Activated gamma-delta T cell treated with Interleukin-2 at 50 U/mL for 16 hours (primary cell): ENCODE measurements around the gene RAD21L1.
A peak's percentile ranks its signal among the peaks of the same experiment; 100 is the strongest.

ENCODE experiments used
- DNase-seq: peaks from one replicate; pipeline ENCODE4 v3.0.0-alpha.2; 2020

The RAD21L1 gene

GRCh38 chr20:1225783-1226654 lies at the start of gene RAD21L1:
RAD21L1 (plus strand) TSS chr20:1226044; CDS start chr20:1228454, 2,410 bp downstream.
- peak; percentile 67 for DNase-seq

- no peak for DNase-seq
Measured at GRCh38 chr20:1177680-1178079, 48.2 kb upstream of the RAD21L1 start.

GRCh38 chr20:1178103-1178502 lies 47.7 kb upstream of the RAD21L1 start:
- no peak for DNase-seq

DNA sequence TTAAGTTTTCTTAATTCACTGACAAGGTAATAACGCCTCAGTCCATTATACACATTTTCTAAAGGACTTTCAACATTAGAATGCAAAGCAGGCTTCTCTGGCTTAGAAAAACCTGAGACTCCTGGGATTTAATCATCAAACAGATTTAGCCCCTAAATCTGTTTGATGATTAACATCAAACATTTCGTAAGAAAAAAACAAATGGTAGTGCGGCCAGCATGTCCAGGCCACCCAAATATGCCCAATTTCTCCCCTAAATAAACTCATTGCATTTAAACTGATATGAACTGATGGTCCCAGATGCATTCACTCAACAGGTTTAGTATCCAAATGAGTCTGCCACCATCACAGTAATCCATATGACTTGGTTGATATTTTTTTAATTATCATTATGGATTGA lies 47.2 kb upstream of the RAD21L1 start:
- no peak for DNase-seq

GRCh38 chr20:1180949-1181348 lies 44.9 kb upstream of the RAD21L1 start:
- DNase-seq: no peak

- no peak for DNase-seq
Measured at GRCh38 chr20:1182106-1182505, 43.7 kb upstream of the RAD21L1 start.

DNA sequence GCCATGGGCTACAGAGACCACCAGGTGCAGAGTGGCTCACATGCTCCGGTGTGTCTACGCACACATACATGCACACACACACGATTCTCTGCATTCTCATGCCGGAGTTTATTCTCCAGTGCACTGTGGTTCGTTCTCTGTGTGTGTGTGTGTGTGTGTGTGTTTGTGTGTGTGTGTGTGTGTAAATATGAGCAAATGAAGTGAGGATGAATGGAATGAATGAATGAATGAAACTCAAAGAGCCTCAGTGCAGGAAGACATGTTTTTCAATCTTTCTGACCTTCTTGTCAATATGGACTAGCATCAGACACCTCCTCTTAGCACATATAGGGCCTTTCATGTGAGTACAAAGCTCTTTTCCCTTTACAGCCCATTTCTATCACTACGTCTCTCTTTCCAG lies 42.7 kb upstream of the RAD21L1 start:
- no peak for DNase-seq

DNA sequence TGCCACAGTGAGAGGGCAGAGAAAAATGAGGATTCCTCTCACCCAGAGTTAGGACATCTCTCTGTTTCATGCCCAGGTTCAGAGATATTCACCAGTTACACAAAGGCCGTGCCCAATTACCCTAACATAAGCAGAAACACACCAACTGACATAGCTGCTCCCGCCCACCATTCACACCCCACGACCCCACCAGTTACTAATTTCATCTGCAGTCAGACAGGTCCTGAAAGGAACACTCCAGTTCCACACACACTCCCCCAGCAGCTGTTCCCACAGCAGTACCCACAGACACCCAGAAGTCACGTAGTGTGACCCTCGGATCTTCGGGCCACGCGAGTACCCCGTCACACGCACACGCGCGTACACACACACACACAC lies 41.6 kb upstream of the RAD21L1 start:
- DNase-seq: no peak

DNA sequence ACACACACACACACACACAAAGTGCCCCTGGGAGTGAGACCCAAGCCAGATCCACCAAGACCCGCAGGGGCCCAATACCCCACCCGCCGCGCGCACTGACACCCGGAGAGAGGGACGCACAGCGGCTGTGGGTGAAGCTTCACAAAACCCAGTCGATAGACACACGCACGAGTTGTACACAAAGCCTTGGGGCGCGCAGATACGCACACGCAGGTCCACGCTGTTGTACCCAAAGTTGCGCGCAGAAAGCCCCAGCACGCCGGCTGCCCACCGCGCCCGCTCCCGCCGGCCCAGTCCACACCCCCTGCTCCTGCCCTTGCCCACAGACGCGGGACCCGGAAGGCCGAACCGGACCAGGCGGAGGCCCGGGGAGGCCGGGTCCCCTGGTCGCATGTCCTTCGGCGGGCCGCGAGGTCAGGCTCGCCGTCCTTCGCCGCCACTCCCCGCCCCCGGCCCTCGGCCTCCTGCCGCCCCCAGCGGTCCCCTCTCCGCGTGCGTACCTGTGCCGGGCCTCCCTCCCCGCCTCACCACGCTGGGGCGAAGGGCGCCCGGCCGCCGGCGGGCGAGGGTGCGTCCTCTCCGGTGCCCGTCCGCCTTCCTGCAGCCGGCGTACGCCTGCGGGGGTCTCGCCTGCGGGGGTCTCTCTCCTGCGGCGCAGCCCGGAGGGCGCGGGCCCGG lies 41.1 kb upstream of the RAD21L1 start, which contains the start of gene TMEM74B:
TMEM74B (minus strand) TSS at position 344 of the 678 bp plus-strand sequence. CDS start 1,180 bp downstream, outside the sequence.
- no peak for DNase-seq

GRCh38 chr20:1185316-1185741 lies 40.5 kb upstream of the RAD21L1 start:
- no peak for DNase-seq

DNA sequence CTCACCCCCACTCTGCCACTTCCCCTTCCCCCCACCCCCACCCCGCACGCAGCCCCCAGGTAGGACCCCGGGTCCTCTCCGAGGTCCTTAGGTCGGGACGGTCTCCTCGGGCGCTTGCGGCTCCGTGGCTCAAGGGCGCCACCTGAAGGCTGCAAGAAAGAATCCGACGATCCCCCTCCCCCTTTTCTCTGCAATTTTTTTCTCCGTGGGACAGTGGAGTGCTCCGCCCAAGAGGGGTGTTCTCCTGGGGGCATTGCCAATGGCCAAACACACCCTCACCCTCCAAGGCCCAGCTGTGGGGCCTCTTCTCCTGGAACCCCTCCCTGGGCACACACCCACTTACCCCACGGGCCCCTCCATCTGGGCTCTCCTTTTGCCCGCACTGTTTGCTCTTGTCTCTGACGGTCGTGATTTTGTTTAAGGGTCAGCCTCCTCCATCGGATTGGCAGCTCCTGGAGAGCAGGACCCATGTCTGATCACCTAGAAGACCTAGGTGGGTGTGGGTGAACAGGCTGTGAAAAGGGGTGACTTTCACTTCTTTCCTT lies 40.0 kb upstream of the RAD21L1 start:
- DNase-seq: peak; percentile 16

- no peak for DNase-seq
Measured at GRCh38 chr20:1186367-1186991, 39.4 kb upstream of the RAD21L1 start.

DNA sequence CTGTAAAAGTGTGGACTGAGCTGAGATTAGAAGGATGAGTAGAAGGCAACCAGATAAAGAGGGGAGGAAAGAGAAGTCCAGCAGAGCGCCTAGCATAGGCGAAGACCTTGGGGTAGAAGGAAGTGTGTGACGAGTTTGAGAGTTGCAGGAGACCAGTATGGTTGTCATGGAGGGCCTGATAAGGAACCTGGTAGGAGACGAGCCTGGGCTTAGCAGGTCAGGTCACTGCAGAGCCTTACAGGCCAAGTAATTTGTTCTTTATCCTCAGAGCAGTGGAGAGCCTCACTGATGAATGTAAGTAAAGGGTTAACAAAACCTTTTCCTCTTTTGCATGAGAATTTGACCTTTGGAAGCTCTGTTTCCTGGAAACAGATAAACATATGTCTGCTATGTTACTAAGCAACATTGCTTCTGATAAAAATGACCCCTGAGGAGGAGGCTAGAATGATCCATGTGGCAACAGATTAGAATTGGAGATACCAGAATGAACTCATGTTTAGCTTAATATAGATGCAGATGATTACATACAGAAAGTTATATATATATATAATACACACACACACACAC lies 38.2 kb upstream of the RAD21L1 start:
- DNase-seq: no peak

DNA sequence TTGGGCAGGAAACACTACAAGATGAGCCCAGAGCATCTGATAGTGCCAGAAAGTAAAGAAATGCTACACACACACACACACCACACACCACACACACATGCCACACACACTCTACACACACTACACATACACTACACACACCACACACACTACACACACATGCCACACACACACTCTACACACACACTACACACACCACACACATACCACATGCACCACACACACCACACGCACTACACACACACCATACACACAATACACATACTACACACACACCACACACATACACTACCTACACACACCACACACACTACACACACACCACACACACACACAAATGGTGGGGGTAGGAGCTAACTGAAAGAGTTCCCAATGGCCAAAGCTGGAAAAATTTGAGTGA lies 37.5 kb upstream of the RAD21L1 start:
- DNase-seq: no peak

GRCh38 chr20:1189827-1190226 lies 36.0 kb upstream of the RAD21L1 start:
- no peak for DNase-seq

GRCh38 chr20:1190847-1191246 lies 35.0 kb upstream of the RAD21L1 start:
- no peak for DNase-seq

- no peak for DNase-seq
Measured at GRCh38 chr20:1191299-1191698, 34.5 kb upstream of the RAD21L1 start.

- no peak for DNase-seq
Measured at GRCh38 chr20:1195226-1195625, 30.6 kb upstream of the RAD21L1 start.

DNA sequence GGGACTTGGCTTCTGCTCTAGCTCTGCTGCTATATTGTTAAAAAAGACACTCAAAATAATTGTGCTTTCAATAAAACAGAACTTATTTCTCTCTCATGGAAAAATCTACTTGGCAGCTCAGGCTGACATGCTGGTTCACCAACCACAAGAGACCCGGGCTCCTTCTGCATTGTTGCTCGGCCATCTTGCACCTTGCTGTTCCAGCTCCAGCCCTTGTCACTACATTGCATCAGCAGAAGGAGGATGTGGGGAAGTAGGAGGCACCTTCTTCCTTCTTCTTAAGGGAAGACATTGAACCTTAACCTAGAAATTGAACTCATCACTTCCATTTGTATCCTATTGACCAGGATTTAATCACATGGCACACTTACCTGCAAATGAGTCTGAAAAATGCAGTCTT lies 29.2 kb upstream of the RAD21L1 start:
- DNase-seq: no peak

- no peak for DNase-seq
Measured at GRCh38 chr20:1197801-1198200, 28.0 kb upstream of the RAD21L1 start.

DNA sequence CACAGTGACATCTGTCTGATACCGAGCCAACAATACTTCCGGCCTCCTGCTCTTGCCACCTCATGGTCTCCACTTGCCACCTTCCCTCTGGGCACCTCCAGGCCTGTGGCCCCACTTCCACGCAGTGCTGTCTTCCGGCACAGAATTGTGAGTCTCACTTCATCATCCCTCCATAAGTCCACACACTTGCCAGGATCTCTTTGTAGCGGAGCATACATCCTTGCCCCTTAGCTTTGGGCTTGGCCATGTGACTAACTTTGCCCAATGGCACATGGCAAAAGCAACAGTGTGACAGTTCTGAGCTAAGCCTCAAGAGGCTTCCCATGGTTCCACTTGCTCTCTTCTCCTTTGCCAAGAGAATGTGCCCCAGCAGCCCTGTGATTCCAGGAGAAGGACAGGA lies 27.1 kb upstream of the RAD21L1 start:
- no peak for DNase-seq

GRCh38 chr20:1199212-1199873 lies 26.5 kb upstream of the RAD21L1 start:
- DNase-seq: no peak

- DNase-seq: no peak
Measured at GRCh38 chr20:1199964-1200363, 25.9 kb upstream of the RAD21L1 start.
